ENCODE results near the gene SLC1A1.

Gene SLC1A1

GRCh38 chr9:4464911-4465513 is 25.3 kb upstream of the SLC1A1 start:
- DNase-seq: no peak
- no peaks in the 10 kb centered on the region for H3K36me3 ChIP-seq
- no peak overlapping the region for H3K27ac ChIP-seq
- H3K9me3 ChIP-seq (ENCODE audit: severe bottlenecking): no peaks in the 10 kb centered on the region
- no peak for TF ChIP-seq CTCF (IDR thresholded peaks at IDR 0.05; ENCODE audit: low read depth, low read length)
- no peaks in the 10 kb centered on the region for H3K27me3 ChIP-seq (ENCODE audit: insufficient read depth, low read depth, severe bottlenecking)
- H3K4me3 ChIP-seq (ENCODE audit: low read depth, low read length): no peak overlapping the region

GRCh38 chr9:4465910-4466309 is 24.4 kb upstream of the SLC1A1 start:
- no peak for TF ChIP-seq CTCF (IDR thresholded peaks at IDR 0.05; ENCODE audit: low read depth, low read length)
- no peak for DNase-seq

GRCh38 chr9:4475301-4475700 is 15.0 kb upstream of the SLC1A1 start:
- DNase-seq: no peak
- no peaks in the 10 kb centered on the region for H3K27me3 ChIP-seq (ENCODE audit: insufficient read depth, low read depth, severe bottlenecking)
- TF ChIP-seq CTCF (IDR thresholded peaks at IDR 0.05; ENCODE audit: low read depth, low read length): no peak

More at GRCh38 chr9:4465910-4466309, 24.4 kb upstream of the SLC1A1 start:
- Histone ChIP-seq H3K27ac (no peak overlapping the region), H3K9me3 (ENCODE audit: severe bottlenecking) (no peaks in the 10 kb centered on the region), H3K36me3 (no peaks in the 10 kb centered on the region), H3K4me3 (ENCODE audit: low read depth, low read length) (no peak overlapping the region), H3K27me3 (ENCODE audit: insufficient read depth, low read depth, severe bottlenecking) (no peaks in the 10 kb centered on the region)

GRCh38 chr9:4486176-4486575 is 4.1 kb upstream of the SLC1A1 start:
- no peaks in the 10 kb centered on the region for H3K9me3 ChIP-seq (ENCODE audit: severe bottlenecking)
- H3K4me3 ChIP-seq (ENCODE audit: low read depth, low read length): no peak overlapping the region
- no peak for DNase-seq
- no peak overlapping the region for H3K27ac ChIP-seq
- peaks cover 13% of the 10 kb centered on the region for H3K27me3 ChIP-seq (ENCODE audit: insufficient read depth, low read depth, severe bottlenecking)
- no peak for TF ChIP-seq CTCF (IDR thresholded peaks at IDR 0.05; ENCODE audit: low read depth, low read length)
- no peaks in the 10 kb centered on the region for H3K36me3 ChIP-seq

More at GRCh38 chr9:4475301-4475700, 15.0 kb upstream of the SLC1A1 start:
- no peak overlapping the region for H3K27ac ChIP-seq
- H3K4me3 ChIP-seq (ENCODE audit: low read depth, low read length): no peak overlapping the region
- no peaks in the 10 kb centered on the region for H3K36me3 ChIP-seq
- H3K9me3 ChIP-seq (ENCODE audit: severe bottlenecking): no peaks in the 10 kb centered on the region

GRCh38 chr9:4489562-4489918 is 728 bp upstream of the SLC1A1 start:
- H3K27me3 ChIP-seq (ENCODE audit: insufficient read depth, low read depth, severe bottlenecking): peaks cover 14% of the 10 kb centered on the region

More at GRCh38 chr9:4489562-4489918, 728 bp upstream of the SLC1A1 start:
- no peak overlapping the region for H3K27ac ChIP-seq
- no peaks in the 10 kb centered on the region for H3K36me3 ChIP-seq
- no peak for TF ChIP-seq CTCF (IDR thresholded peaks at IDR 0.05; ENCODE audit: low read depth, low read length)
- no peaks in the 10 kb centered on the region for H3K9me3 ChIP-seq (ENCODE audit: severe bottlenecking)
- DNase-seq: peak; percentile 18
- peak overlapping the region; percentile 51 for H3K4me3 ChIP-seq (ENCODE audit: low read depth, low read length)
